Liver (tissue), 9 donors: ENCODE data around the gene POLA1. TPM values are rescaled to one million over a fixed set of nuclear protein-coding genes. Genes with fewer than 3 reads are reported as not detected.
"Not testable (repeated sequence)": the region's sequence is repeated elsewhere in the genome, so short reads cannot be mapped to it uniquely, and the experiment has no call there.

Experiments
- DNase-seq: peaks from one replicate; pipeline ENCODE4 v3.0.0-alpha.2; 2017; ENCODE audit warnings: low spot score
- H3K27ac ChIP-seq, 2 donors: one replicate each; pipeline ENCODE4 v1.7.0; 2013; ENCODE audit warnings: inconsistent platforms in 2 of 2, low read length in 2 of 2, control low read depth in 1 of 2, low read depth in 1 of 2, mild to moderate bottlenecking in 1 of 2
- H3K27me3 ChIP-seq, 4 donors: one replicate each; pipeline versions ENCODE4 v1.6.1 to v1.7.0; 2013; ENCODE audit warnings: low read length in 3 of 4, inconsistent platforms in 1 of 4, mild to moderate bottlenecking in 1 of 4, moderate library complexity in 1 of 4; ENCODE audit not compliant: control insufficient read depth in 4 of 4, insufficient read depth in 4 of 4
- H3K36me3 ChIP-seq, 4 donors: one replicate each; pipeline versions ENCODE4 v1.6.1 to v1.7.0; 2013; ENCODE audit warnings: low read length in 3 of 4, mild to moderate bottlenecking in 3 of 4, low read depth in 1 of 4, moderate library complexity in 1 of 4; ENCODE audit not compliant: control insufficient read depth in 4 of 4, insufficient read depth in 3 of 4
- H3K4me1 ChIP-seq, 4 donors: one replicate each; pipeline versions ENCODE4 v1.6.1 to v1.7.0; 2013; ENCODE audit warnings: low read length in 3 of 4, mild to moderate bottlenecking in 3 of 4, moderate library complexity in 1 of 4; ENCODE audit not compliant: control insufficient read depth in 4 of 4, insufficient read depth in 4 of 4
- H3K4me3 ChIP-seq, 3 donors: one replicate each; pipeline versions ENCODE4 v1.6.1 to v1.7.0; 2013; ENCODE audit warnings: low read length in 3 of 3, control low read depth in 1 of 3, low read depth in 1 of 3, mild to moderate bottlenecking in 1 of 3
- H3K9ac ChIP-seq, 2 donors: one replicate each; pipeline ENCODE4 v1.7.0; 2013; ENCODE audit warnings: low read length in 2 of 2, mild to moderate bottlenecking in 2 of 2, moderate library complexity in 2 of 2, control low read depth in 1 of 2, low read depth in 1 of 2
- H3K9me3 ChIP-seq, 4 donors: one replicate each; pipeline versions ENCODE4 v1.6.1 to v1.7.0; 2013; ENCODE audit warnings: low read length in 3 of 4; ENCODE audit not compliant: control insufficient read depth in 4 of 4
- EGR1 ChIP-seq, 2 donors: IDR thresholded peaks; 2 replicates each; pipeline ENCODE4 v1.6.1; 2016 to 2018; ENCODE audit warnings: antibody characterized with exemption in 2 of 2, low read depth in 2 of 2
- FOXA1 ChIP-seq: IDR thresholded peaks from 2 replicates; pipeline ENCODE4 v1.6.1; 2016; ENCODE audit warnings: antibody characterized with exemption
- FOXA2 ChIP-seq: IDR thresholded peaks from 2 replicates; pipeline ENCODE4 v1.6.1; 2016; ENCODE audit warnings: antibody characterized with exemption
- GABPA ChIP-seq, 2 donors: IDR thresholded peaks in 1 of 2; conservative IDR thresholded peaks in 1 of 2; 2 replicates each; pipeline ENCODE4 v1.6.1; 2016; ENCODE audit warnings: antibody characterized with exemption in 2 of 2, mild to moderate bottlenecking in 1 of 2, moderate library complexity in 1 of 2
- HNF4A ChIP-seq, 2 donors: conservative IDR thresholded peaks; 2 replicates each; pipeline ENCODE4 v1.6.1; 2016; ENCODE audit warnings: antibody characterized with exemption in 2 of 2, mild to moderate bottlenecking in 2 of 2
- HNF4G ChIP-seq: IDR thresholded peaks from 2 replicates; pipeline ENCODE4 v1.6.1; 2016; ENCODE audit warnings: antibody characterized with exemption
- NR2F2 ChIP-seq: IDR thresholded peaks from 2 replicates; pipeline ENCODE4 v1.6.1; 2016; ENCODE audit warnings: antibody characterized with exemption
- RAD21 ChIP-seq, 2 donors: IDR thresholded peaks; 2 replicates each; pipeline ENCODE4 v1.6.1; 2016; ENCODE audit warnings: antibody characterized with exemption in 2 of 2, mild to moderate bottlenecking in 2 of 2
- RXRA ChIP-seq, 2 donors: IDR thresholded peaks; 2 replicates each; pipeline ENCODE4 v1.6.1; 2017 to 2018; ENCODE audit warnings: antibody characterized with exemption in 2 of 2, mild to moderate bottlenecking in 1 of 2
- SP1 ChIP-seq: IDR thresholded peaks from 2 replicates; pipeline ENCODE4 v1.6.1; 2018; ENCODE audit warnings: antibody characterized with exemption, mild to moderate bottlenecking
- TAF1 ChIP-seq: conservative IDR thresholded peaks from 2 replicates; pipeline ENCODE4 v1.6.1; 2016; ENCODE audit warnings: antibody characterized with exemption, mild to moderate bottlenecking
- YY1 ChIP-seq: IDR thresholded peaks from 2 replicates; pipeline ENCODE4 v1.6.1; 2016; ENCODE audit warnings: antibody characterized with exemption, mild to moderate bottlenecking
- WGBS: extraction: QIAGEN DNeasy Blood & Tissue Kit; methylation state at CpG from one replicate; pipeline ENCODE4 v1.1.7; 2013; 5-methylcytosine and 5-hydroxymethylcytosine counted together
- polyA plus RNA-seq, 2 donors: library from polyadenylated mRNA; stranded (reverse) in 1 of 2; unstranded in 1 of 2; fragments of 200-250 nt in 1 of 2; fragments of >200 nt in 1 of 2; fragmentation: Nextera tagmentation in 1 of 2; extraction: Ambion mirVana in 1 of 2; gene quantifications; one replicate each; pipeline versions ENCODE4 v1.2.1 to v1.2.3, GENCODE V29; 2013 to 2015
- total RNA-seq, 2 donors: library from RNA; depleted of rRNA; stranded (reverse); fragments of >200 nt; gene quantifications; one replicate each; pipeline ENCODE4 v1.2.3, GENCODE V29; 2014
- TF ChIP-seq, protein P1 (sequence below): fragments of 150-350 bp; IDR thresholded peaks from 2 replicates; pipeline ENCODE4 v1.5.1; 2017; ENCODE audit warnings: improper control_type of control experiment, low read depth, low read length; ENCODE audit not compliant: missing input control
- TF ChIP-seq, protein P2 (sequence below): IDR thresholded peaks from 2 replicates; pipeline ENCODE4 v1.6.1; 2016; ENCODE audit warnings: antibody characterized with exemption
- TF ChIP-seq, protein P3 (sequence below): IDR thresholded peaks from 2 replicates; pipeline ENCODE4 v1.6.1; 2016; ENCODE audit warnings: antibody characterized with exemption
- TF ChIP-seq, protein P4 (sequence below): IDR thresholded peaks from 2 replicates; pipeline ENCODE4 v1.6.1; 2016; ENCODE audit warnings: antibody characterized with exemption
- donor health status: healthy.
- donor health status: healthy.
- donor health status: healthy.
- donor health status: healthy.
- donor health status: healthy.

POLA1 gene
- total and polyA plus RNA-seq, 4 donors, result 0.93 to 12.7 (median 4.3) TPM

DNA sequence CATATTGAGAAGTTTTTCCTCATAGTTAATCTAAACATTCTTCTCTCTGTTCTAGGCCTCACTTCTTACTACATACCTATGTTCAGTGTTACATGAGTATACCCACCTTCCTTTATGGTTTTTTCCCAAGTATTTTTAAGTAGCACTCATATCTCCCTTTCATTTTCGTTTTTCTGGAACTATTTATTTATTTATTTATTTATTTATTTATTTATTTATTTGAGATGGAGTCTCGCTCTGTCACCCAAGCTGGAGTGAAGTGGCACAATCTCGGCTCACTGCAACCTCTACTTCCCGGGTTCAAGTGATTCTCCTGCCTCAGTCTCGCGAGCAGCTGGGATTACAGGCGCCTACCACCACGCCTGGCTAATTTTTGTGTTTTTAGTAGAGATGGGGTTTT, 170.1 kb downstream of the POLA1 start:
- H3K36me3 ChIP-seq, H3K27me3 ChIP-seq, H3K4me1 ChIP-seq, H3K9ac ChIP-seq, H3K4me3 ChIP-seq, H3K27ac ChIP-seq, DNase-seq, H3K9me3 ChIP-seq: not testable (repeated sequence)
- 97% methylated on average over 8 of the region's 8 CpGs for WGBS

DNA sequence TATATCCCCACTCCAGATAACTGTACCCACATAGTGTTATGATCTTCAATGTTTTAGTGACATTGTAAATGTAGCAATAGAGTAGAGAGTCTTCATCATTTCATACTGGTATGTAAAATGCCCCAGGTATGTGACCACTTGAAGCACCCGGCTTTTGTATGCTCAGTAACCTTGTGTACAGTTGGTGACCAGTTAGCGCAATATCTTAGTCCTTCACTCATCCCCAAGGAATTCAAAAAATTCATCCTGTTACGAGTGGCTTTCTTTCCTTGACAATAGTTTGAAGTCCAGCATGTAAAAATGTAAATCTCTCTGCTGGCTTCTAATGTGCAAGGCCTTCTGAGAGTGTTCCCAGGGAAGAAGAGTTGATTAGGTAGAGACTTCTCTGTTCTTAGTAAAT, 176.4 kb downstream of the POLA1 start:
- no peak overlapping the region for H3K27ac ChIP-seq
- DNase-seq, result no peak
- 98% methylated on average over 3 of the region's 3 CpGs for WGBS

DNA sequence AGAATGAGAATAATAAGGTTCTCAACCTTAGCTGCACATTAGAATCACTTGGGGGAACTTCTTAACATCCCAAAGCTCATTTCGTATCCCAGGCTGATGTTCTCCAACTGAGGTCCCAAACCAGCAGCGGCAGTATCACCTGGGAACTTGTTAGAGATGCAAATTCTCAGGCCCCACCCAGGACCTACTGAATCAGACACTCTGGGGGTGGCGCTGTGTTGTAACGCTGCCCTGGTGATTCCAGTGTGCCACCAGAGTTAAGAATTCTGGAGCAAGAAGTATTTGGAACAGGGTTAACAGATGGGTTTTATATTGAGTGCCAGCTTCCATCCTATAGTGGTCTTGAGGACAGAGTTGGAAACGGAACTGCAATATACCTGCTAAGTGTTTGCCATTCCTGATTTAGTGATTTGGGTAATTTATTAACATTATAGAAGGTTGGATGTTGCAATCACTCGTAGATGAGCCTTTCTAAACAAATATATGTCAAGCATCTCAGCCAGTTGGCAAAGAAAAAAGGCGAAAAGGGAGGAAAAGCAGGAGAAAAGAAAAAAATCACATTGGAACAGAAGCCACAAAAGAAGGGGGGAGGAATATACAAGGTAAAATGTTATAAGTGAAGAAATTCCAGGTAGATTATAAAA, 181.0 kb downstream of the POLA1 start:
- H3K4me1 ChIP-seq, result no peaks in the 10 kb centered on the region
- H3K36me3 ChIP-seq, result no peaks in the 10 kb centered on the region
- WGBS, result 65% methylated on average over 7 of the region's 7 CpGs
- no peak for DNase-seq
- H3K4me3 ChIP-seq, result no peak overlapping the region
- H3K9me3 ChIP-seq, result no peaks in the 10 kb centered on the region
- peaks cover 0 to 4% (median 0%) of the 10 kb centered on the region in 4 donors for H3K27me3 ChIP-seq
- H3K27ac ChIP-seq, result no peak overlapping the region
- no peak overlapping the region for H3K9ac ChIP-seq
- TF ChIP-seq, protein P1, sequence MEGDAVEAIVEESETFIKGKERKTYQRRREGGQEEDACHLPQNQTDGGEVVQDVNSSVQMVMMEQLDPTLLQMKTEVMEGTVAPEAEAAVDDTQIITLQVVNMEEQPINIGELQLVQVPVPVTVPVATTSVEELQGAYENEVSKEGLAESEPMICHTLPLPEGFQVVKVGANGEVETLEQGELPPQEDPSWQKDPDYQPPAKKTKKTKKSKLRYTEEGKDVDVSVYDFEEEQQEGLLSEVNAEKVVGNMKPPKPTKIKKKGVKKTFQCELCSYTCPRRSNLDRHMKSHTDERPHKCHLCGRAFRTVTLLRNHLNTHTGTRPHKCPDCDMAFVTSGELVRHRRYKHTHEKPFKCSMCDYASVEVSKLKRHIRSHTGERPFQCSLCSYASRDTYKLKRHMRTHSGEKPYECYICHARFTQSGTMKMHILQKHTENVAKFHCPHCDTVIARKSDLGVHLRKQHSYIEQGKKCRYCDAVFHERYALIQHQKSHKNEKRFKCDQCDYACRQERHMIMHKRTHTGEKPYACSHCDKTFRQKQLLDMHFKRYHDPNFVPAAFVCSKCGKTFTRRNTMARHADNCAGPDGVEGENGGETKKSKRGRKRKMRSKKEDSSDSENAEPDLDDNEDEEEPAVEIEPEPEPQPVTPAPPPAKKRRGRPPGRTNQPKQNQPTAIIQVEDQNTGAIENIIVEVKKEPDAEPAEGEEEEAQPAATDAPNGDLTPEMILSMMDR, result no peak
- TF ChIP-seq RAD21 (IDR thresholded peaks at IDR 0.05) (no peak), FOXA1 (no peak), GABPA (IDR thresholded peaks at IDR 0.05 in 1 of 2, conservative IDR thresholded peaks at IDR 0.05 in 1 of 2) (no peak), EGR1 (IDR thresholded peaks at IDR 0.05; ENCODE audit: low read depth in 2 of 2) (no peak), YY1 (no peak), FOXA2 (no peak), RXRA (IDR thresholded peaks at IDR 0.05) (no peak), HNF4A (conservative IDR thresholded peaks at IDR 0.05) (no peak), HNF4G (no peak), SP1 (no peak)
- TF ChIP-seq, protein P2, sequence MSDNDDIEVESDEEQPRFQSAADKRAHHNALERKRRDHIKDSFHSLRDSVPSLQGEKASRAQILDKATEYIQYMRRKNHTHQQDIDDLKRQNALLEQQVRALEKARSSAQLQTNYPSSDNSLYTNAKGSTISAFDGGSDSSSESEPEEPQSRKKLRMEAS, result no peak
- TF ChIP-seq, protein P3, sequence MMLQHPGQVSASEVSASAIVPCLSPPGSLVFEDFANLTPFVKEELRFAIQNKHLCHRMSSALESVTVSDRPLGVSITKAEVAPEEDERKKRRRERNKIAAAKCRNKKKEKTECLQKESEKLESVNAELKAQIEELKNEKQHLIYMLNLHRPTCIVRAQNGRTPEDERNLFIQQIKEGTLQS, result no peak
- TF ChIP-seq, protein P4, sequence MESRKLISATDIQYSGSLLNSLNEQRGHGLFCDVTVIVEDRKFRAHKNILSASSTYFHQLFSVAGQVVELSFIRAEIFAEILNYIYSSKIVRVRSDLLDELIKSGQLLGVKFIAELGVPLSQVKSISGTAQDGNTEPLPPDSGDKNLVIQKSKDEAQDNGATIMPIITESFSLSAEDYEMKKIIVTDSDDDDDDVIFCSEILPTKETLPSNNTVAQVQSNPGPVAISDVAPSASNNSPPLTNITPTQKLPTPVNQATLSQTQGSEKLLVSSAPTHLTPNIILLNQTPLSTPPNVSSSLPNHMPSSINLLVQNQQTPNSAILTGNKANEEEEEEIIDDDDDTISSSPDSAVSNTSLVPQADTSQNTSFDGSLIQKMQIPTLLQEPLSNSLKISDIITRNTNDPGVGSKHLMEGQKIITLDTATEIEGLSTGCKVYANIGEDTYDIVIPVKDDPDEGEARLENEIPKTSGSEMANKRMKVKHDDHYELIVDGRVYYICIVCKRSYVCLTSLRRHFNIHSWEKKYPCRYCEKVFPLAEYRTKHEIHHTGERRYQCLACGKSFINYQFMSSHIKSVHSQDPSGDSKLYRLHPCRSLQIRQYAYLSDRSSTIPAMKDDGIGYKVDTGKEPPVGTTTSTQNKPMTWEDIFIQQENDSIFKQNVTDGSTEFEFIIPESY, result no peak

More for the DNA sequence above, 176.4 kb downstream of the POLA1 start:
- Histone ChIP-seq H3K9me3 (no peaks in the 10 kb centered on the region), H3K27me3 (peaks cover 0 to 4% (median 0%) of the 10 kb centered on the region in 4 donors), H3K4me3 (no peak overlapping the region), H3K9ac (no peak overlapping the region), H3K36me3 (no peaks in the 10 kb centered on the region), H3K4me1 (no peaks in the 10 kb centered on the region)
- no peak for TF ChIP-seq RAD21 (IDR thresholded peaks at IDR 0.05)
- no peak for TF ChIP-seq YY1
- no peak for TF ChIP-seq NR2F2
- TF ChIP-seq, protein P3, result no peak
- TF ChIP-seq, protein P4, result no peak
- TF ChIP-seq HNF4G, result no peak
- TF ChIP-seq TAF1, result no peak
